Breast epithelium (tissue), 4 donors: ENCODE results near the gene MSX1. TPM values are rescaled to one million over a fixed set of nuclear protein-coding genes. Genes with fewer than 3 reads are reported as not detected.

Experiments used
- DNase-seq, 2 donors: peaks; one replicate each; pipeline ENCODE4 v3.0.0-alpha.2; 2019; ENCODE audit warnings: low spot score in 2 of 2
- H3K27ac ChIP-seq, 2 donors: fragments of 200-600 bp; sonication (generic) in 1 of 2; one replicate each; pipeline ENCODE4 v1.5.1; 2016 to 2019; ENCODE audit warnings: mild to moderate bottlenecking in 1 of 2
- H3K27me3 ChIP-seq, 2 donors: fragments of 200-600 bp; sonication (generic) in 1 of 2; one replicate each; pipeline versions ENCODE4 v1.5.1 to v1.6.0; 2017 to 2019; ENCODE audit warnings: control low read depth in 1 of 2, mild to moderate bottlenecking in 1 of 2
- H3K36me3 ChIP-seq: fragments of 200-600 bp; one replicate; pipeline ENCODE4 v1.5.1; 2019
- H3K4me1 ChIP-seq, 2 donors: fragments of 200-600 bp; sonication (generic); one replicate each; pipeline ENCODE4 v1.5.1; 2016 to 2019; ENCODE audit warnings: control low read depth in 1 of 2
- H3K4me3 ChIP-seq, 3 donors: fragments of 200-600 bp; sonication (generic); 1 replicate in 2 of 3; 2 replicates in 1 of 3; pipeline ENCODE4 v1.5.1; 2016 to 2019; ENCODE audit warnings: mild to moderate bottlenecking in 3 of 3, moderate library complexity in 2 of 3
- H3K9me3 ChIP-seq, 2 donors: fragments of 200-600 bp; sonication (generic) in 1 of 2; one replicate each; pipeline ENCODE4 v1.5.1; 2016 to 2019; ENCODE audit warnings: control low read depth in 1 of 2
- CTCF ChIP-seq, 3 donors: fragments of 450-650 bp; IDR thresholded peaks; one replicate each; pipeline ENCODE4 v1.5.1; 2016 to 2017; ENCODE audit warnings: antibody characterized with exemption in 3 of 3, mild to moderate bottlenecking in 3 of 3, moderate library complexity in 3 of 3
- POLR2A ChIP-seq: fragments of 450-650 bp; IDR thresholded peaks from one replicate; pipeline ENCODE4 v1.6.1; 2016; ENCODE audit warnings: antibody characterized with exemption, mild to moderate bottlenecking, moderate library complexity
- POLR2AphosphoS5 ChIP-seq, 3 donors: sonication (generic); formaldehyde crosslinking; IDR thresholded peaks; one replicate each; pipeline ENCODE4 v1.6.1; 2017; ENCODE audit warnings: antibody characterized with exemption in 3 of 3
- intact Hi-C: fragments of 100-400 bp; cut with DNase I; formaldehyde crosslinking; loops from one replicate; pipeline ENCODE4 v1.15.1; 2023; ENCODE audit warnings: low total_unique reads
- total RNA-seq, 3 donors: library from RNA; depleted of rRNA; stranded (reverse); fragments of >200 nt; gene quantifications; one replicate each; pipeline ENCODE4 v1.1.0, GENCODE V29; 2016

Gene MSX1
- total RNA-seq, 3 donors from 2014 or later = 5.4 to 17.9 (median 8.5) TPM

- H3K27me3 ChIP-seq = peaks cover 0 to 60% of the 10 kb centered on the region in 2 donors
- intact Hi-C loops = no loop called here
Measured at GRCh38 chr4:4857001-4857808, 2.3 kb upstream of the MSX1 start.

DNA sequence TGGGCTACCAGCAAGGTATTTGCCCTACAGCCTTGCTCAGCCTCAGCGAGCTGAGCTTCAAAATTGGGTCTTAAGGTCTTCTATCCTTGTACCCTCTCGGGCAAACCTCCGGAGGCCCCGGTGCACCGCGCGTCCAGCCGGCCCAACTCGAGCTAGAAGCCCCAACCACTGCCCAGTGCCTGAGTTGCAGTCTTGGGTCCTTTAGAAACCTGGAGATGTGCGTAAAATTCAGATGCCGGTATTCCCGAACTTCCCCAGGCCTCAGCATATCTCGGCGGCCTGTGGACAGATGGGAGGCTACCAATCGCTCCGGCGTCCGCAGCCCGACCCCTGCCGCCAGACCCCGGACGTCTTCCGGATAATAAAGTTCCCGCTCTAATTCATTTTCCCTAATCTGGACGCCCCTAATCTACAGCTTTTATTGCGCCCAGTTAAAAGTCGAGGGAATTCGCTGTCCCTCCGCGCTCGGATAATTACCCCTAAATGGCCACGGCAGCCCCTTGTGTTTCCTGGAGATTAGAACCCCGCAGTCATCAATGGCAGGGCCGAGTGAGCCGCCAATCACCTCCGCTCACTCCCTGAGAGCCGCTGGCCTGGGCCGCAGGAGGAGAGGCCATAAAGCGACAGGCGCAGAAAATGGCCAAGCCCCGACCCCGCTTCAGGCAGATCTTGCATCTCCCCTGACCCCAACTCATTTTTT lies 1.5 kb upstream of the MSX1 start:
- no peak for DNase-seq
- no peak overlapping the region for H3K27ac ChIP-seq
- H3K9me3 ChIP-seq = no peaks in the 10 kb centered on the region
- intact Hi-C loops = no loop called here
- TF ChIP-seq CTCF (IDR thresholded peaks at IDR 0.05) = no peak
- no peak for TF ChIP-seq POLR2AphosphoS5 (IDR thresholded peaks at IDR 0.05)
- no peak for TF ChIP-seq POLR2A
- H3K4me1 ChIP-seq = peaks cover 0 to 3% of the 10 kb centered on the region in 2 donors
- H3K27me3 ChIP-seq = peaks cover 0 to 62% of the 10 kb centered on the region in 2 donors
- H3K36me3 ChIP-seq = no peaks in the 10 kb centered on the region
- no peak overlapping the region for H3K4me3 ChIP-seq

More at GRCh38 chr4:4857001-4857808, 2.3 kb upstream of the MSX1 start:
- no peak overlapping the region for H3K27ac ChIP-seq
- H3K9me3 ChIP-seq = no peaks in the 10 kb centered on the region
- H3K4me3 ChIP-seq = peak overlapping the region; percentile 32 to 58 (median 40)
- TF ChIP-seq POLR2A = no peak
- TF ChIP-seq POLR2AphosphoS5 (IDR thresholded peaks at IDR 0.05) = no peak
- TF ChIP-seq CTCF (IDR thresholded peaks at IDR 0.05) = no peak
- H3K4me1 ChIP-seq = peaks cover 0 to 3% of the 10 kb centered on the region in 2 donors
- no peak for DNase-seq
- no peaks in the 10 kb centered on the region for H3K36me3 ChIP-seq

GRCh38 chr4:4858527-4859324 lies 739 bp upstream of the MSX1 start:
- Histone ChIP-seq H3K9me3 (no peaks in the 10 kb centered on the region), H3K4me1 (peaks cover 0 to 3% of the 10 kb centered on the region in 2 donors), H3K27me3 (peaks cover 0 to 59% of the 10 kb centered on the region in 2 donors), H3K36me3 (no peaks in the 10 kb centered on the region), H3K4me3 (peak overlapping the region; percentile 69 to 92 (median 89)), H3K27ac (no peak overlapping the region)
- no peak for TF ChIP-seq POLR2AphosphoS5 (IDR thresholded peaks at IDR 0.05)
- no peak for DNase-seq
- intact Hi-C loops = no loop called here

GRCh38 chr4:4859799-4860599 lies 534 bp downstream of the MSX1 start:
- DNase-seq = no peak
- peak overlapping the region; percentile 17 to 71 for H3K27ac ChIP-seq
- H3K36me3 ChIP-seq = no peaks in the 10 kb centered on the region
- peaks cover 0 to 58% of the 10 kb centered on the region in 2 donors for H3K27me3 ChIP-seq
- H3K4me3 ChIP-seq = peak overlapping the region; percentile 69 to 92 (median 89)
- peaks cover 0 to 3% of the 10 kb centered on the region in 2 donors for H3K4me1 ChIP-seq
- intact Hi-C loops = no loop called here
- TF ChIP-seq POLR2A = no peak
- H3K9me3 ChIP-seq = no peaks in the 10 kb centered on the region

DNA sequence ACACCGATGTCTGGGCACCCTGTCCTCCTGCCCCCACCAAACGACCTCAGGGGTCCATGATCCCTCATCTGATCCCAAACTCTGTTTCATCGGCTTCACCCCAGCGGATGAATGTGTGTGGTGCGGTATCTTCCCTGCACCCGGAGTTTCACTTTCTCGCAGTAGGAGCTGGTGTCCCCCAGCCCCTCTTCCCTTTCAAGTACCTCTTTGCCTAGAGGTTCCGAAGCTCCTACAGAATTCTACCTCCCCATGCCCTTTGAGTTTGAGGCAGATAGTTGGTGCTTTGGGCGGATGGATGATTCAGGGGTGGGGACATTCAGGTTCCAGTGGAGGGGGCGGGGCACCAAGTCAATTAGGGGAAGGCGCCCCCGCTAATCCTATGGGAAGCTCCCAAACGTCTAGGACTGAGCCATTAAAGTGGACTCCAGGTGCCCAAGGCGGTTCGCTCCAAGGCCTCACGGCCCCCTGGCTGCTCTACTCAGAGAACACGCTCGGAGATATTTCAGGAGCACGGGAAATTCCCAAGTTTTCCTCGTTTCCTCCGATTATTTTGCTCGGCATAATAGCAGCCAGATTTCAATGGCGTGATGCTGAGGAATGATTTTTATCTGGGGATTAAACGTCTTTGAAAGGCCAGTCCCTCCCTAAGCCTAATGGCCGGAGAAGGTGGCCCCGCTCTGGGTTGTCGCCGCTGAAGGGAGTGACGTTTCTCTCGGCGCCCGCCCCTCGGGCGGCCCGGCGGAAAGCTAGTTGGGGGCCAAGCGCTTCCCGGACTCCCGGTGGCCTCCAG lies 1.3 kb downstream of the MSX1 start:
- peaks cover 0 to 3% of the 10 kb centered on the region in 2 donors for H3K4me1 ChIP-seq
- no peaks in the 10 kb centered on the region for H3K36me3 ChIP-seq
- TF ChIP-seq CTCF (IDR thresholded peaks at IDR 0.05) (no peak), POLR2A (no peak), POLR2AphosphoS5 (IDR thresholded peaks at IDR 0.05) (no peak)
- H3K4me3 ChIP-seq = peak overlapping the region; percentile 69 to 92 (median 89)
- H3K27me3 ChIP-seq = peaks cover 0 to 59% of the 10 kb centered on the region in 2 donors
- DNase-seq = no peak
- H3K27ac ChIP-seq = peak overlapping the region in 1 of 2 donors; percentile 71
- intact Hi-C loops = no loop called here
- H3K9me3 ChIP-seq = no peaks in the 10 kb centered on the region
